Right lobe of liver (tissue), 4 donors: Measurements from ENCODE around the gene COL23A1.

ENCODE experiments used
- CTCF ChIP-seq, 4 donors: fragments of 200-600 bp in 3 of 4; fragments of 450-650 bp in 1 of 4; IDR thresholded peaks; one replicate each; pipeline versions ENCODE4 v1.5.1 to v1.8.0; 2016 to 2022; ENCODE audit warnings: antibody characterized with exemption in 4 of 4, mild to moderate bottlenecking in 2 of 4
- POLR2A ChIP-seq: fragments of 450-650 bp; IDR thresholded peaks from one replicate; pipeline ENCODE4 v1.6.1; 2017; ENCODE audit warnings: antibody characterized with exemption, mild to moderate bottlenecking
- donor health status: DM: no; HTN: no; CAD: no.
- donor health status: DM: no; HTN: no; CAD: no.
- donor health status: DM: no; HTN: yes; CAD: no.

DNA sequence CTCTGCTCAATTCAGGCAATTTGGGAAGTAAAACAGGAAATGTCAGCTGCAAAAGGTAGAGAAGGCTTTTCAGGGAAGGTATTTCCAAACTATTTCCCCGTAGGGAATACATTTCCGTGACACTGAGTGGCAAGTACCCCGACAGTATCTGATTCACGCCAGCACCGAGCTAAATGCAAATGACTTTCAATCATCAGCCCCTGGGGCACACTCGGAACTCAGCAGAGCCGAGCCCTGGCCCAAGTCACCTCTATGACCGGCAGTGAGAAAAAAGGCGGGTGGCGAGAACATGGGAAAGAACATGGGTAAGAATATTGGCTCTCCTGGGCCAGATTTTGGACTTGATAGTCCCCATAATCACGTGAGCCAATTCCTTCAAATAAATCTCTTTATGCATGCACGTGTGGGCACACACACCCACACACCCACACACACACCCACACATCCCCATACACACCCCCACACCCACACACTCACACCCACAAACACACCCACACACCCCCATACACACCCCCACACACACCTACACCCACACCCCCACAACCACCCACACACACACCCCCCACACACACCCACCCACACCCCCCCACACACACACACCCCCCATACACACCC is 43.0 kb downstream of the COL23A1 start:
- TF ChIP-seq CTCF (IDR thresholded peaks at IDR 0.05), result no peak
- no peak for TF ChIP-seq POLR2A
